Measurements from ENCODE around the gene MRPL43.

MRPL43 gene

DNA sequence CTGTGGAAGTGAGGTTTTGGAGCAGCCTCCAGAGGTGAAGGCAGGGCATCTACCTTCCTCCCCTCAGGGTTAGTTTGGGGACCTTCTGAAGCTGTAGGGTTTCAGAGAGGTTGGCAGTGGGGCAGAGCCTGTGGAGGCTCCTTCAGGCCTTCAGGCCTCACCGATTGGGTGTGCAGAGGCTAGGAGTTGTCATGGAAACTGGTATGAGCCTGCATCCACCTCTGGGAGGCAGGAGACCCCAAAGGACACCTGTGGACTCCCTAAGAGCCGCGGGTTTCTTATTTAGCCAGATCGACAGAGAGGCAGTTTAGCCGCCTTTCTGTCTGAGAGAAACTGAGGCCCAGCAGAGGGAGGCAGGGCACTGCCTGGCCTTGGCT is 14.3 kb upstream of the MRPL43 start:
- no peak for DNase-seq

GRCh38 chr10:101000915-101001658 is 13.8 kb upstream of the MRPL43 start:
- no peak for DNase-seq

DNA sequence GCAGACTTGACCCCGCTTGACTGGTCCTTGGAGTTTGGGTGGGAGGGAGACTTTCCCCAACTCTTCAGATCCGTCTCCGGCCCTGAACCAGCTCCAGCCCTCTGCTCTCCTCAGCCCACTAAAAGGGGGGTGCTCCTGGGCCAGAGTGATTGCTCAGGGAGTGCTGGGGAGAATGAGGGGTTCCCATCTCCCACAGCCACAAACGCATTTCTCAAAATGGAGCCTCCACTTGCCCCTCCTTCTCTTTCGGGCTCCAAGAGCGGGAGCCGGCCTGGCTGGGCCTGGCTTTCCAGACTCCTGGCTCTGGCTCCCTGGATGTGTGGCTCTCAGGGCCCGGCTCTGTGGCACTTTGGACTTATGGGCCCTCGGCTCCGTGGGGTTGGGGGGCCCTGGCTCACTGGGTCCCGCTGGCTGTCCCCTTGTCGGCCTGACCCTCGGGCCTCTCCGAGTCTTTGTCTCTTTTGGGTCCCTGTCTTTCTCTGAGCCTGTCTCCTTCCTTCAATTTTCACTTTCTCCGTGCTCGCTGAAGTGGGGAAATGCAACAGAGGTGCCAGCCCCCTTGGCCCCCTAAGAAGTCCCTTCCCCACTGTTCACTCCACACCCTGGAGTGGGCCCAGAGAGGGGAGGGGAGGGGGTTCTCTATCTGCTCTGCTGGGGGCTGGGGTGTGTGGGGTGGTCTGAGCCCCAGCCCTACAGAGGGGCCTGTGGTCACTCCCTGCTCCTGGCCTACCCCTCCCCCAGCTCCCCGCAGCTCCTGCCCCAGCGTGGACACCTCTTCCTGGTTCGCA is 13.0 kb upstream of the MRPL43 start:
- no peak for DNase-seq

DNA sequence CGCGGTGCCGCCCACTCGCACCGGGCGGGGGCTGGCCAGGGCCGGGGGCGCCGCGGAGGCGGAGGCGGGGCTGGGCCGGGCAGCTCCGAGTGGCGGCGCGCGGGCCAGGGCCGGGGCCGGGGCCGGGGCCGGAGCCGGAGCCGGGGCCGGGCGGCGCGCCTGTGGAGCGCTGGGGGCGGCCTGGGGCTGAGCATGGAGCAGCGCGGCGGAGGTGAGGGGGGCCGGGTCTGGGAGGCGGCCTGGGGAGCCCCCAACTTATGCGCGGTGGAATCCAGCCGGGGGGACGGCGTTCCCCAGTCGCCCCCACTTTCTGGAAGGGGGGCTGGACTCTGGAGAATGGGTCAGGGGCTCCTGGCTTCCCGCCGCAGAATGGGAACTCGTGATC is 12.4 kb upstream of the MRPL43 start, which contains the start of gene LZTS2:
LZTS2 (plus strand) TSS at position 67 of the 385 bp plus-strand sequence. CDS start 2,731 bp downstream, outside the sequence.
- DNase-seq: no peak

DNA sequence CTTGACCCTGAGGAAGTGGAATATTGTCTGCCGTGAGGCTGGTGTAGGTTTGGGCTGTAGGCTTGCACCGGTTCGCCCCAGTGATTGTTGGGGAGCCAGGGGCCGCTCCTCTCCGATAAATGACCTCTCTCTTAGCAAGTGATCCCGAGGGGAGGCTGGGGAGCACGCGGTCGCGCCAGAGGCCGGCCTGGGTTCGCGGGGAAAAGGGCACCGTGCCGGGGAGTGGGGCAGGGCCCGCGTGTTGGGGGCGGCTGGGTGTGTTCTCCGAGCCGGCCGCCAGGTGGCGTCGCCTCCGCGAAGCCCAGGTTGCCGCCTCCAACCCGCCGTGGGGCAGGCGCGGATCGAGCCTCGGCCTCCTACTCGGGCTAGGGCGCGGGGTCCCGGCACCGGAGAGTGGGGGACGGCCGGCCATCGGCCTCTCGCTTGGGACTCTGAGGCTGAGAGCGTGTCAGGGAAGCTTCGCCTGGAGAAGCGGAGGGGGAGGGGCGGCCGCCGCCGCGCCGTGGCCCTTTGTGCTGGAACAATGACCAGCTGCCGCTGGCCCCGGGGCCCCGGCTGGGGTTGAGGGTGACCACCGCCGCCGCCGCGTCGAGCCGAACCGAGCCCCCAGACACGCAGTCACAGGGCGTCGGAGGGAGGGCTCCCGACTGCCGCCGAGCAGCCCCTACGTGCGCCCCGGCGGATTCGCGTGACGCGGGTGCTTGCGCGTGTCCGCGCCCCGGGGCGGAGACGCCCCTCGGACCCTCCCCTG is 11.9 kb upstream of the MRPL43 start:
- DNase-seq: peak; percentile 9

- DNase-seq: peak; percentile 54
These were observed 11.1 kb upstream of the MRPL43 start for GRCh38 chr10:100998183-100998990.

DNA sequence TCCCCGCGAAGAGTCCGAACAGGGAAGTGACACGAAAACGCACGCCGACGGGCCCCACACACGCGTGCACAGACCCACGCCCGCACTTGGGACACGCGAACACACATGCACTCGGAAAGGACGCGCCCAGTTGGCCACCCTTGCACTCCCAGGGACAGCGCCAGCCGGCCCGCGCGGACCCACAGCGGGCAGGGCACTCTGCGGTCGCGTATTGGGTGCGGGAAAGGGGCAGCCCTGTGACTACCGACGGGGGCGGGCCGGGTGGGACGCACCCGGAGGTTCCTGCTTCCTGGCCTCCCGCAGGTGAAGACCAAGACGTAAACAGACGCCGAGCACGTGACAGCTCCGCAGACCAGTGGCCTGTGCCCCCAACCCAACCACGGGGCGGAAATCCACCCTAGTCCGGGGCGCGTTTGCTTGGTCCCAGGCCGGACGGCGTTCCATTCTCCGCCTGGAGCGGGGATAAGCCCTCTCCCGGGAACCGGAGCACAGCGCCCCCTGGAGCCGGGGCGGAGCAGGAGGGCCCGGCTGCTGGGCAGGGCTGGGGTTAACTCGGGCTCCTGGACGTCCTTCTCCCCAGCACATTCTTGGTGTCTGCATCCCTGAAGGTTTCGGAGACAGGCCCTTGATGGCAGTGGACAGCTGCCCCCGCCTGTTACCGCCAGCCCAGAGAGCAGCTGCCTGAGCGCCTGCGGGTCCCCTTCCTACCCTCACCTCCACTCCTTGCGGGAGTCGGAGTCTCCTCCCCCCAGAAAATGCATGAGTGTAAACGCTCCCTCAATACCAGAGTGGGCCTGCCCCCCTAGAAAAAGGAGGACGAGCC is 10.3 kb upstream of the MRPL43 start:
- peak; percentile 32 for DNase-seq

- DNase-seq: no peak
These were observed 9.5 kb upstream of the MRPL43 start for GRCh38 chr10:100996678-100997359.

GRCh38 chr10:100995181-100995580 is 7.9 kb upstream of the MRPL43 start:
- DNase-seq: no peak

DNA sequence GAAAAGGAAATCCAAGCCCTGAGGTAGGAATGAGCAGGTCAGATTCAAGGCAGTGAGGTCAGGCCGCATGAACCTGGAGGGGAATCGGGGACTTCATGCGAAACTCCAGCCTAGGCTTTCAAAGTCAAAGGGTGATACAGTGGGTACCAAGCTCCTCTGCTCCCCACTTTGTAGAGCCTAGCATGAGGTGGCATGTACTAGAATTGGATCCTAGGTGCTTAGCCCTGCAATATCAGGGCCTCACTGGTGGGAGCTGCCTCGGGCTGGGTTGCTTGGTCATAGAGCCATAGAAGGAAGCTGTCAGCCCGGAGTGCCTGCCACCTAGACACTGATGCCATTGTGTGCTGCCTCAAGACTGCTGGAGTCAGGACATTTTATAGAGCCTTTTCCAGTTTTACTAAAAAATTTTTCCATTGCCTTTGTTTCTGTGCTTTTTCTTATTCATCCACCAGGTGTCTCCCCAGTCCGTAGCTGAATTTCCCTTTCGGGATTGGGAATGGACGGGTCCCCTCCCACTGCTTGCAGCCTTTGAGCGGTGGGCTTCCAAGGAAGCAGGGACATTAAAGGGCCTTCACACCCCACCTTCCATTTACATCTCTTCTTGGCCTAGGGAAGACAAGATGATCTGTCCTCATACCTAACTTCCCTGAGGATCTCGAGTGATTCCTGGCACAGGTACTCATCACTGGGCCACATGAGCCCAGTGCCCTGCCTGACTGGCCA is 6.8 kb upstream of the MRPL43 start:
- DNase-seq: no peak

DNA sequence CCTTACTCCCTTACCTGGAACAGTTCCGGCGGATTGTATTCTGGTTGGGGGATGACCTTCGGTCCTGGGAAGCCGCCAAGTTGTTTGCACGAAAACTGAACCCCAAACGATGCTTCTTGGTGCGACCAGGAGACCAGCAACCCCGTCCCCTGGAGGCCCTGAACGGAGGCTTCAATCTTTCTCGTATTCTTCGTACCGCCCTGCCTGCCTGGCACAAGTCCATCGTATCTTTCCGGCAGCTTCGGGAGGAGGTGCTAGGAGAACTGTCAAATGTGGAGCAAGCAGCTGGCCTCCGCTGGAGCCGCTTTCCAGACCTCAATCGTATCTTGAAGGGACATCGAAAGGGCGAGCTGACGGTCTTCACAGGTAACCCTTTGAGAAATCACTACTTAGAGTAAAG is 1.8 kb upstream of the MRPL43 start:
- no peak for DNase-seq

DNA sequence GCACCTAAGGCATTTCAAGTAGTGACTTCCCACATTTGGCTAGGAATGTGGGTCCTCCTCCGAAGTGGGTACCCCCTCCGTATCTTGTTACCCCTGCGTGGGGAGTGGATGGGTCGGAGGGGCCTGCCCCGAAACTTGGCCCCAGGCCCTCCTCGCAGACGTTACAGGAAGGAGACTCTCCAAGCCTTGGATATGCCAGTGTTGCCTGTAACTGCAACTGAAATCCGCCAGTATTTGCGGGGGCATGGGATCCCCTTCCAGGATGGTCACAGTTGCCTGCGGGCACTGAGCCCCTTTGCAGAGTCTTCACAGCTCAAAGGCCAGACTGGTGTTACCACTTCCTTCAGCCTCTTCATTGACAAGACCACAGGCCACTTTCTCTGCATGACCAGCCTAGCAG is 869 bp upstream of the MRPL43 start:
- no peak for DNase-seq

DNA sequence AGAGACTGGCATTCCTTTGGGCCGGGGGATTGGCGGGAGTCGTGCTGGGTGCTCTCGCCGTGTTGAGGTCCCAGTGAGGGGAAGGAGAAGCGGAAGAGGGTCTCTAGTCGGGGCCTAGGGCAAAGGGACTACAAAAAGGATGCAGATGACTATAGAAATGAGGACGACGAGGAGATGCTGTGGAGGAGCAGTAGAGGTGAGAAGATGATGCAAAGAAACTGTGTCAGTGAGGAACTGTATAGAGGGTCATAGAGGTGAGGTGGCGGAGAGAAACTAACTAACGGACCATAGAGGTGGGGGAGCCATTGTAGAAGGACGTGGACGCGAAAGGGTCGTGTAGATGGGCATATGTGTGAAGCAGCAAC is 370 bp upstream of the MRPL43 start:
- no peak for DNase-seq

DNA sequence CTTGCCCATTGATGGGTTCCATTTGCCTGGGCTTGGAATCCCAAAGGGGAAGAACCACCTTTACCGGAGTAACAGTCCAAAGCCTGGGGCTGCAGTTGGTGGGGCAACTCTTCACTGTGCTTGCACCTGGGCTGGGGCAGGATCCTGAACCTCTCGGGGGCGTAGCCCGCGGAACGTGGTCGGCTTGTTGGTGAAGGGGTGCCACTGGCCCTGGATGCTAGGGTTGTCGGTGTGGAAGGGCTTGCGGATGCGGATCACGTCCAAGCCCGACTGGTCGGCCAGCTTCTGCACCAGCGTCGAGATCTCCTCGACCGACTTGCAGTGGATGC is 710 bp downstream of the MRPL43 start:
- no peak for DNase-seq

DNA sequence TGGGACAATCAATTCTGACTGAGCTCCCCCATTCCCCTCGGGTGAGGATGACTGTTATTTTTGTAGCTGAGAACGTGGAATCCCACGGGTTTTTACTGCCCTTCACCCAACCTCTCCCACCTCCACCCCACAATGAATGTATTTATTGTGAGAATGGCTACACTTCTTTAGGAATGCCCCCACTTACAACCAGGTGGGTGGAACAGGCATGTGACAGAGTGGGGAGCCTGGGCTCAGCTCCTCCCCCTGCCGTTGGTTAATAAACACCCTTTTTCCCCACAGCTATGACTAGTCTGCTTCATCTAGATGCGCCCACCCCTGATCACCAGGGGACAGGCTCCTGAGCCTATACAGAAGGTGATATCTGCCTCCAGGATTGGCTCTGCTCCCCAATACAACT is 2.0 kb downstream of the MRPL43 start:
- no peak for DNase-seq

DNA sequence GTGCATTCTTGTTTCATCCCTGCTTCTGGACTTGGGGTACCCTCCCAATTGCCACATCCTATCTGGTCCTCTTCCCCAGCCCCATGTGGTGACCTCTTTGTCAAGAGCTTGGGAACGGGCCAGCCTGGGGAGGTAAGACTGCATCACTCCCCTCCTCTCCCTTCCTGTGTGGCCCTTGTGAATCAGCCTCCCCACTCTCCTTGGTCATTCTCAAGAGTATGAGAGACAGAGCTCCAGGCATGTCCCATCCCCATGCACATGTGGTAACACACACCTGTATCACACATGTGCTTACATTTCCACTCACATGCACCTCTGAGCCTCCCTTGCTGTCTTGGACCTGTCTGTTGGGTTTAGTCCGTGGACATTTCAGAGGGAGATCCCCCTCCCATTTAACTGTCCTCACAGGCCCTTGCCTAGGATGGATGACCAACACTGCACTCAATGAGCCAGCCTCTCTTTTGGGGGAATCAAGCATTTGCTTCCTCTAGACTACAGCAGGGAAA is 2.6 kb downstream of the MRPL43 start:
- no peak for DNase-seq

GRCh38 chr10:100983868-100984671 is 3.2 kb downstream of the MRPL43 start:
- DNase-seq: no peak

- DNase-seq: no peak
These were observed 4.1 kb downstream of the MRPL43 start for GRCh38 chr10:100982916-100983830.

Data from NCI-H2107 (cell line).